Uterus (tissue), 4 donors: ENCODE measurements around the gene RPS6KB1. TPM values are rescaled to one million over a fixed set of nuclear protein-coding genes. Genes with fewer than 3 reads are reported as not detected.
A peak's percentile ranks its signal among the peaks of the same experiment; 100 is the strongest.
"Not testable (repeated sequence)": the region's sequence is repeated elsewhere in the genome, so short reads cannot be mapped to it uniquely, and the experiment has no call there.

Experiments
- DNase-seq, 2 donors: peaks; one replicate each; pipeline ENCODE4 v3.0.0-alpha.2; 2019 to 2020
- H3K27ac ChIP-seq, 2 donors: fragments of 200-600 bp; sonication (generic); 1 replicate in 1 of 2; 2 replicates in 1 of 2; pipeline ENCODE4 v1.5.1; 2016 to 2018
- H3K27me3 ChIP-seq, 2 donors: fragments of 200-600 bp; sonication (generic); one replicate each; pipeline ENCODE4 v1.5.1; 2018 to 2019; ENCODE audit warnings: control low read depth in 1 of 2
- H3K36me3 ChIP-seq, 2 donors: fragments of 200-600 bp; sonication (generic); one replicate each; pipeline ENCODE4 v1.5.1; 2019; ENCODE audit warnings: control low read depth in 1 of 2
- H3K4me1 ChIP-seq, 2 donors: fragments of 200-600 bp; sonication (generic); one replicate each; pipeline ENCODE4 v1.5.1; 2018 to 2019; ENCODE audit warnings: control low read depth in 1 of 2
- H3K4me3 ChIP-seq, 2 donors: fragments of 200-600 bp; sonication (generic); 1 replicate in 1 of 2; 2 replicates in 1 of 2; pipeline ENCODE4 v1.5.1; 2018 to 2019; ENCODE audit warnings: mild to moderate bottlenecking in 1 of 2
- H3K9me3 ChIP-seq, 2 donors: fragments of 200-600 bp; sonication (generic); one replicate each; pipeline ENCODE4 v1.5.1; 2019; ENCODE audit warnings: control low read depth in 1 of 2
- POLR2A ChIP-seq, 2 donors: fragments of 450-650 bp; IDR thresholded peaks; one replicate each; pipeline ENCODE4 v1.6.1; 2016; ENCODE audit warnings: antibody characterized with exemption in 2 of 2, mild to moderate bottlenecking in 1 of 2, moderate library complexity in 1 of 2
- intact Hi-C: fragments of 100-400 bp; cut with DNase I; formaldehyde crosslinking; loops from one replicate; pipeline ENCODE4 v1.15.1; 2023; ENCODE audit warnings: low total_unique reads
- total RNA-seq, 4 donors: library from RNA; depleted of rRNA in 3 of 4; stranded (reverse); fragments of >200 nt in 3 of 4; gene quantifications; one replicate each; pipeline versions ENCODE4 v1.1.0 to v1.2.4, GENCODE V29; 2014 to 2023
- TF ChIP-seq, protein P1 (sequence below), 4 experiments: fragments of 200-600 bp in 2 of 4; fragments of 450-650 bp in 2 of 4; sonication (generic) in 2 of 4; IDR thresholded peaks; one replicate each; pipeline ENCODE4 v1.5.1; 2016 to 2019; ENCODE audit warnings: antibody characterized with exemption in 4 of 4, mild to moderate bottlenecking in 2 of 4, moderate library complexity in 1 of 4
- donor health status: DM: yes; HTN: yes; CAD: no.

RPS6KB1 gene
- total RNA-seq, 4 donors from 2014 or later, result 19.2 to 86.2 (median 55.8) TPM

DNA sequence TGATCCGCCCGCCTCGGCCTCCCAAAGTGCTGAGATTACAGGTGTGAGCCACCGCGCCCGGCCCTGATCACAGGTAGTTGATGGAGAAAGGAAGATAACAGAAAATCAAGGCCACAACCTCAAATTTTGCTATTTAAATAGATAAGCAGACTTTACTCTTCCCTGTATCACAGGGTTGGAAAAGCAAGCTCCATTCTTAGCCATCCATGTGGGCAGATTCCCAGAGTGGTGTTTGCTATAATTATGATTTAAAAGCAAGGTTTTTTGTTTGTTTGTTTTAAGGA, 44.6 kb upstream of the RPS6KB1 start:
- Histone ChIP-seq H3K4me3 (no peak overlapping the region), H3K36me3 (no peaks in the 10 kb centered on the region), H3K27me3 (no peaks in the 10 kb centered on the region), H3K4me1 (peaks cover 13 to 26% of the 10 kb centered on the region in 2 donors), H3K9me3 (no peaks in the 10 kb centered on the region), H3K27ac (peak overlapping the region; percentile 94 to 97)
- no peak for DNase-seq
- intact Hi-C loops, result no loop called here
- no peak for TF ChIP-seq POLR2A (IDR thresholded peaks at IDR 0.05)
- TF ChIP-seq, protein P1, sequence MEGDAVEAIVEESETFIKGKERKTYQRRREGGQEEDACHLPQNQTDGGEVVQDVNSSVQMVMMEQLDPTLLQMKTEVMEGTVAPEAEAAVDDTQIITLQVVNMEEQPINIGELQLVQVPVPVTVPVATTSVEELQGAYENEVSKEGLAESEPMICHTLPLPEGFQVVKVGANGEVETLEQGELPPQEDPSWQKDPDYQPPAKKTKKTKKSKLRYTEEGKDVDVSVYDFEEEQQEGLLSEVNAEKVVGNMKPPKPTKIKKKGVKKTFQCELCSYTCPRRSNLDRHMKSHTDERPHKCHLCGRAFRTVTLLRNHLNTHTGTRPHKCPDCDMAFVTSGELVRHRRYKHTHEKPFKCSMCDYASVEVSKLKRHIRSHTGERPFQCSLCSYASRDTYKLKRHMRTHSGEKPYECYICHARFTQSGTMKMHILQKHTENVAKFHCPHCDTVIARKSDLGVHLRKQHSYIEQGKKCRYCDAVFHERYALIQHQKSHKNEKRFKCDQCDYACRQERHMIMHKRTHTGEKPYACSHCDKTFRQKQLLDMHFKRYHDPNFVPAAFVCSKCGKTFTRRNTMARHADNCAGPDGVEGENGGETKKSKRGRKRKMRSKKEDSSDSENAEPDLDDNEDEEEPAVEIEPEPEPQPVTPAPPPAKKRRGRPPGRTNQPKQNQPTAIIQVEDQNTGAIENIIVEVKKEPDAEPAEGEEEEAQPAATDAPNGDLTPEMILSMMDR (IDR thresholded peaks at IDR 0.05), result no peak

DNA sequence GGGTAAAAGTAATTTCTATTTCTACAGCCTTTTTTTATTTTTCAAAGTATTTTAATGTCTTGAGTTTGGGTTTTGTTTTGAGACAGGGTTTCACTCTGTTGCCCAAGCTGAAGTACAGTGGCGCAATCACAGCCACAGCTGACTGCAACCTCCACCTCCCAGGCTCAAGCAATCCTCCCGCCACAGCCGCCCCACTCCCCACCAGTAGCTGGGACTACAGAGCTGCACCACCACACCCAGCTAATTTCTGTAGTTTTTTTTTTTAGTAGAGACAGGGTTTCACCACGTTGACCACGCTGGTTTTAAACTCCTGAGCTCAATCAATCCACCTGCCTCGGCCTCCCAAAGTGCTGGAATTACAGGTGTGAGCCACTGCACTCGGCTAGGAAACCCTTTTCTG, 44.1 kb upstream of the RPS6KB1 start:
- intact Hi-C loops, result no loop called here
- Histone ChIP-seq H3K27ac (peak overlapping the region; percentile 94 to 97), H3K4me3 (no peak overlapping the region), H3K4me1 (peaks cover 13 to 26% of the 10 kb centered on the region in 2 donors), H3K27me3 (no peaks in the 10 kb centered on the region), H3K36me3 (no peaks in the 10 kb centered on the region), H3K9me3 (no peaks in the 10 kb centered on the region)
- DNase-seq, result peak; percentile 39 to 74
- TF ChIP-seq POLR2A (IDR thresholded peaks at IDR 0.05), result no peak
- TF ChIP-seq, protein P1 (IDR thresholded peaks at IDR 0.05), result no peak

DNA sequence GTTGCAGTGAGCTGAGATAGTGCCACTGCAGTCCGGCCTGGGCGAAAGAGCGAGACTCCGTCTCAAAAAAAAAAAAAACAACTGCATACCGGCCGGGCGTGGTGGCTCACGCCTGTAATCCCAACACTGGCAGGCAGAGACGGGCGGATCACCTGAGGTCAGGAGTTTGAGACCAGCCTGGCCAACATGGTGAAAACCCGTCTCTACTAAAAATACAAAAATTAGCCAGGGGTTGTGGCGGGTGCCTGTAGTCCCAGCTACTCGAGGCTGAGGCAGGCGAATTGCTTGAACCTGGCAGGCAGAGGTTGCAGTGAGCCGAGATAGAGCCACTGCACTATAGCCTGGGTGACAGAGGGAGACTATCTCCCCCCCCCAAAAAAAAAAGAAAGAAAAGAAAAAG, 42.6 kb upstream of the RPS6KB1 start:
- H3K36me3 ChIP-seq, DNase-seq, intact Hi-C loops, H3K4me3 ChIP-seq, H3K9me3 ChIP-seq, H3K27me3 ChIP-seq: not testable (repeated sequence)
- Histone ChIP-seq H3K4me1 (peaks cover 13 to 18% of the 10 kb centered on the region in 2 donors), H3K27ac (peak overlapping the region; percentile 83 to 84)

DNA sequence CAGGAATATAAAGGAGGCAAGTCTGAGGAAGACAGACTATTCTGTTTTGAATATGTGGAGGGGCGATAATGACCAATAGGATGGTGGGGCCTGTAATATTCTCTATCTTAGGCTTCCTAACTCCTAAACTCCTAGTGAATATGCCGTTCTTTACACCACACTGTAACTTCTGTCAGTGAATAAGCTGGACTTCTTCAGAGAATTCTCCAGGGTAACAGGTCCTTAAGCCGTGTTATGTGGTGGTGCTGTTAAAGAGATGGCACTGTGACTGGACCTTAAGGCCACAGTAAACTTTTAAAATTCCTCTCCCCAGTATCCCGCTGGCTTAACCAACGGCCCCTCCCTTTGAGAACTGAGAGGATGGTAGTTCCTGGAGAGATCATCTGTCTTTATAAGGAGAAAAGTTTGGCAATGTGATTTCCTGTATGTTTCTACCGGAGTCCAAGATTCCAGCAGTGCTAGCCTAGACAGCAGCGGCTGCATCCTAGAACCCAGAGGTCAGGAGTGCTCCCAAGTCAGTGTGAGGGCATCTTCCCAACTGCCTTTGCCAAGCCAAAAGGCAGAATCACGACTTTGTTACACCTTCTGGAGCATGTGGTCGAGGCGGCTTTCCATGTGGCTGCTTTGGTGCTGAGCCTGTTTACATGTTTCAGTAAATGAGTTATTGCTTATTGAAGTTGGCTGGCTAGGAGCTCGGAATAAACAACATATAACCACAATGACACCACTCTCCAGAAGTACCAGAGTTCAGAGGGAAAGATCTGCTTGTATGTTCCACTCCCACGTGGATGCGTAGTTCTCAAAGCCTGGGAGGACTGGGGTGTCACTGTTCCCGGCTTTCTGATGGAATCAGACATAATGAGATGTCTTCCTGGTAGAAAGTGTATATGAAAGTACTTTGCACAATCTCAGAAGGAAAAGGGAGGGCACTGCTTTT, 41.2 kb upstream of the RPS6KB1 start:
- DNase-seq, result peak; percentile 64 to 83
- intact Hi-C loops, result no loop called here
- H3K4me3 ChIP-seq, result no peak overlapping the region
- H3K4me1 ChIP-seq, result peaks cover under 1 to 11% of the 10 kb centered on the region in 2 donors
- H3K27me3 ChIP-seq, result no peaks in the 10 kb centered on the region
- H3K27ac ChIP-seq, result peak overlapping the region; percentile 83 to 84
- no peaks in the 10 kb centered on the region for H3K9me3 ChIP-seq
- no peaks in the 10 kb centered on the region for H3K36me3 ChIP-seq
- TF ChIP-seq, protein P1 (IDR thresholded peaks at IDR 0.05), result no peak
- TF ChIP-seq POLR2A (IDR thresholded peaks at IDR 0.05), result peak in 1 of 2 donors; percentile 15

DNA sequence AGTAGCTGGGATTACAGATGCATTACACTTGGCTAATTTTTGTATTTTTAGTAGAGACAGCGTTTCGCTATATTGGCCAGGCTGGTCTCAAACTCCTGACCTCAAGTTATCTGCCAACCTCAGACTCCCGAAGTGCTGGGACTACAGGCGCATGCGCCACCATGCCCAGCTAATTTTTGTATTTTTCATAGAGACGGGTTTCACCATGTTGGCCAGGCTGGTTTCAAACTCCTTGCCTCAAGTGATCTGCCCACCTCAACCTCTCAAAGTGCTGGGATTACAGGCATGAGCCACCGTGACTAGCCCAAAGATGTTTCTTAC, 40.1 kb upstream of the RPS6KB1 start:
- H3K9me3 ChIP-seq, DNase-seq, H3K4me1 ChIP-seq, H3K4me3 ChIP-seq, intact Hi-C loops, H3K27me3 ChIP-seq, H3K36me3 ChIP-seq: not testable (repeated sequence)
- peak overlapping the region; percentile 83 to 84 for H3K27ac ChIP-seq

DNA sequence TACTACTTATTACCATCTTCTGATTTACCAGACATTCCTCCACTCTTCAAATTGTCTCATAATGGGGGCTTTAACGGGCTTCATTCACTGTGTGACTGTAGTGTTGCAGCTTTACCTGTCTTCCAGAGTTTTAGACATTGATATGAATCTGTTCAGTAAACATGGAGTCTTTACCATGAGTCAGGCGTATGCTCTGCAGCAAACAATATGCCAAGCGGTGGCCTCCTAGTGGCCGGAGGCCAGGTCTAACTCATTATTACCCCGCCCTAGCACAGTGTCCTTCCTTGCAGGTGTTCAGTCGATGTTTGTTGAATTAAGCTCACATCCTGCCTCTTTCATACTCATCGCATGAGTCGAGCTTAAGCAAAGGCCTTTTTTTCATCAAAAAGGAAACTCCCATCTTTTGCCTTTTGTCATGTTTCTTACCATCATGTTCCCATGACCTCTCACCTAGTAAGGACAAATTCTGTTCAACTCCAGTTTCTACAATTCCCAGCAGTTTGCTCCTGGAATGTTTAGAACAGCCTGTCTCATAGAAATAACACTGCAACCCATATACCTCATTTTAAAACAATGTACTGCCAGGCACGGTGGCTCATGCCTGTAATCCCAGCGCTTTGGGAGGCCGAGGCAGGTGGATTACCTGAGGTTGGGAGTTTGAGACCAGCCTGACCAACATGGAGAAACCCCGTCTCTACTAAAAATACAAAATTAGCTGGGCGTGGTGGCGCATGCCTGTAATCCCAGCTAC, 39.6 kb upstream of the RPS6KB1 start:
- H3K4me3 ChIP-seq, result no peak overlapping the region
- no peak for DNase-seq
- H3K27me3 ChIP-seq, result no peaks in the 10 kb centered on the region
- intact Hi-C loops, result no loop called here
- no peak for TF ChIP-seq POLR2A (IDR thresholded peaks at IDR 0.05)
- TF ChIP-seq, protein P1 (IDR thresholded peaks at IDR 0.05), result peak in 2 of 4 experiments; percentile 11 to 29
- peaks cover 0 to 7% of the 10 kb centered on the region in 2 donors for H3K4me1 ChIP-seq
- H3K36me3 ChIP-seq, result no peaks in the 10 kb centered on the region
- H3K9me3 ChIP-seq, result no peaks in the 10 kb centered on the region
- peak overlapping the region; percentile 83 to 84 for H3K27ac ChIP-seq

DNA sequence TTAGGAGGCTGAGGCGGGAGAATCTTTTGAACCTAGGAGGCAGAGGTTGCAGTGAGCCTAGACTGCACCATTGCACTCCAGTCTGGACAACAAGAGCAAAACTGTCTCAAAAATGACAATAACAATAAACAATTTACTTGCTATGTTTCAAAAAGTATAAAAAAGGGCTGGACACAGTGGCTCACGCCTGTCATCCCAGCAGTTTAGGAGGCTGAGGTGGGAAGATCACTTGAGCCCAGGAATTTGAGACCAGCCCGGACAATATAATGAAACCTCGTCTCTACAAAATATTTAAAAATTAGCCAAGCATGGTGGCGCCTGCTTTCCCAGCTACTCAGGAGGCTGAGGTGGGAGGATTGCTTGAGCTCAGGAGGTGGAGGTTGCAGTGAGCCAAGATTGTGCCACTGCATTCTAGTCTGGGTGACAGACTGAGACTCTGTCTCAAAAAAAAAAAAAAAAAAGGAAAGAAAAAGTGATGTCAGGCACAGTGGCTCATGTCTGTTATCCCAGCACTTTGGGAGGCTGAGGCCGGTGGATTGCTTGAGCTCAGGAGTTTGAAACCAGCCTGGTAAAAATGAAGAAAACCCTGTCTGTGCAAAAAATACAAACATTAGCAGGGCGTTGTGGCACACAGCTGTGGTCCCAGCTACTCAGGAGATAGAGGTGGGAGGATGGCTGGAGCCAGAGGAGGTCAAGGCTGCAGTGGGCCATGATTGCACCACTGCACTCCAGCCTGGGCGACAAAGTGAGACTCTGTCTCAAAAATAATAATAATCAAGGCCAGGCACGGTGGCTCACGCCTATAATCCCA, 38.8 kb upstream of the RPS6KB1 start:
- H3K4me3 ChIP-seq, intact Hi-C loops, H3K27me3 ChIP-seq, H3K36me3 ChIP-seq, H3K4me1 ChIP-seq, DNase-seq, H3K9me3 ChIP-seq: not testable (repeated sequence)
- peak overlapping the region; percentile 83 to 84 for H3K27ac ChIP-seq
